ENCODE measurements around the gene SCYGR1.
"Not testable (repeated sequence)": the region's sequence is repeated elsewhere in the genome, so short reads cannot be mapped to it uniquely, and the experiment has no call there.

SCYGR1 gene

GRCh38 chr2:227376656-227377396 is 10.9 kb downstream of the SCYGR1 start:
- Histone ChIP-seq H3K9me3 (no peaks in the 10 kb centered on the region), H3K4me2 (no peak overlapping the region), H4K20me1 (no peaks in the 10 kb centered on the region), H3K27me3 (no peaks in the 10 kb centered on the region), H3K36me3 (no peaks in the 10 kb centered on the region), H3K27ac (no peak overlapping the region), H3K4me3 (no peak overlapping the region), H3K9ac (no peak overlapping the region), H3K4me1 (peaks cover 6% of the 10 kb centered on the region)
- TF ChIP-seq Cebpa-rat (IDR thresholded peaks at IDR 0.05), result no peak

- H3K27me3 ChIP-seq, result no peaks in the 10 kb centered on the region
- peaks cover 18% of the 10 kb centered on the region for H3K4me1 ChIP-seq
- no peak overlapping the region for H3K4me2 ChIP-seq
These were observed 13.6 kb downstream of the SCYGR1 start for GRCh38 chr2:227374158-227374557.

GRCh38 chr2:227373389-227373788 is 14.4 kb downstream of the SCYGR1 start:
- TF ChIP-seq Cebpa-rat (IDR thresholded peaks at IDR 0.05), result no peak
- Histone ChIP-seq H3K4me1 (peaks cover 18% of the 10 kb centered on the region), H4K20me1 (no peaks in the 10 kb centered on the region), H3K9ac (no peak overlapping the region), H3K27ac (no peak overlapping the region), H3K9me3 (no peaks in the 10 kb centered on the region), H3K36me3 (no peaks in the 10 kb centered on the region), H3K4me3 (no peak overlapping the region), H3K4me2 (no peak overlapping the region), H3K27me3 (no peaks in the 10 kb centered on the region)

More at GRCh38 chr2:227374158-227374557, 13.6 kb downstream of the SCYGR1 start:
- Histone ChIP-seq H3K9ac (no peak overlapping the region), H3K4me3 (no peak overlapping the region), H3K36me3 (no peaks in the 10 kb centered on the region), H4K20me1 (no peaks in the 10 kb centered on the region), H3K27ac (no peak overlapping the region), H3K9me3 (no peaks in the 10 kb centered on the region)
- no peak for TF ChIP-seq Cebpa-rat (IDR thresholded peaks at IDR 0.05)

GRCh38 chr2:227370791-227371312 is 16.9 kb downstream of the SCYGR1 start:
- H3K27ac ChIP-seq, result no peak overlapping the region
- no peak overlapping the region for H3K4me3 ChIP-seq
- H3K4me2 ChIP-seq, result peak overlapping the region; percentile 45
- peaks cover 18% of the 10 kb centered on the region for H3K4me1 ChIP-seq
- no peak overlapping the region for H3K9ac ChIP-seq
- no peaks in the 10 kb centered on the region for H3K9me3 ChIP-seq
- no peak for TF ChIP-seq Cebpa-rat (IDR thresholded peaks at IDR 0.05)
- H3K36me3 ChIP-seq, result no peaks in the 10 kb centered on the region
- H4K20me1 ChIP-seq, result no peaks in the 10 kb centered on the region
- no peaks in the 10 kb centered on the region for H3K27me3 ChIP-seq

- no peaks in the 10 kb centered on the region for H3K9me3 ChIP-seq
- H3K4me1 ChIP-seq, result peaks cover 15% of the 10 kb centered on the region
- H3K36me3 ChIP-seq, result no peaks in the 10 kb centered on the region
- no peak for TF ChIP-seq Cebpa-rat (IDR thresholded peaks at IDR 0.05)
- H3K9ac ChIP-seq, result no peak overlapping the region
- peak overlapping the region; percentile 45 for H3K4me2 ChIP-seq
- H3K27ac ChIP-seq, result no peak overlapping the region
- no peak overlapping the region for H3K4me3 ChIP-seq
- H3K27me3 ChIP-seq, result no peaks in the 10 kb centered on the region
- H4K20me1 ChIP-seq, result no peaks in the 10 kb centered on the region
These were observed 17.7 kb downstream of the SCYGR1 start for GRCh38 chr2:227370092-227370491.

- Histone ChIP-seq H3K27ac (no peak overlapping the region), H3K9ac (no peak overlapping the region), H3K27me3 (no peaks in the 10 kb centered on the region), H3K4me3 (no peak overlapping the region), H3K4me2 (no peak overlapping the region), H3K9me3 (no peaks in the 10 kb centered on the region), H3K36me3 (no peaks in the 10 kb centered on the region), H3K4me1 (peaks cover 27% of the 10 kb centered on the region), H4K20me1 (no peaks in the 10 kb centered on the region)
- no peak for TF ChIP-seq Cebpa-rat (IDR thresholded peaks at IDR 0.05)
These were observed 19.2 kb downstream of the SCYGR1 start for GRCh38 chr2:227368574-227368973.

GRCh38 chr2:227367427-227367795 is 20.3 kb downstream of the SCYGR1 start:
- TF ChIP-seq Cebpa-rat (IDR thresholded peaks at IDR 0.05), result no peak
- Histone ChIP-seq H3K4me1 (peaks cover 27% of the 10 kb centered on the region), H3K4me2 (no peak overlapping the region), H3K4me3 (no peak overlapping the region), H4K20me1 (no peaks in the 10 kb centered on the region), H3K36me3 (no peaks in the 10 kb centered on the region), H3K9me3 (no peaks in the 10 kb centered on the region), H3K27ac (no peak overlapping the region), H3K9ac (no peak overlapping the region), H3K27me3 (no peaks in the 10 kb centered on the region)

GRCh38 chr2:227366769-227367426 is 20.9 kb downstream of the SCYGR1 start:
- no peak overlapping the region for H3K4me3 ChIP-seq
- no peaks in the 10 kb centered on the region for H3K9me3 ChIP-seq
- H3K4me2 ChIP-seq, result no peak overlapping the region
- no peak overlapping the region for H3K27ac ChIP-seq
- H4K20me1 ChIP-seq, result no peaks in the 10 kb centered on the region
- TF ChIP-seq Cebpa-rat (IDR thresholded peaks at IDR 0.05), result no peak
- no peaks in the 10 kb centered on the region for H3K27me3 ChIP-seq
- H3K9ac ChIP-seq, result no peak overlapping the region
- peaks cover 27% of the 10 kb centered on the region for H3K4me1 ChIP-seq
- no peaks in the 10 kb centered on the region for H3K36me3 ChIP-seq

- Histone ChIP-seq H3K27me3 (no peaks in the 10 kb centered on the region), H3K9ac (no peak overlapping the region), H3K9me3 (no peaks in the 10 kb centered on the region), H3K4me3 (no peak overlapping the region), H3K4me1 (peaks cover 21% of the 10 kb centered on the region), H3K4me2 (no peak overlapping the region), H3K36me3 (peaks cover 6% of the 10 kb centered on the region), H4K20me1 (no peaks in the 10 kb centered on the region), H3K27ac (no peak overlapping the region)
- no peak for TF ChIP-seq Cebpa-rat (IDR thresholded peaks at IDR 0.05)
These were observed 21.9 kb downstream of the SCYGR1 start for GRCh38 chr2:227365833-227366232.

GRCh38 chr2:227364585-227365263 is 23.0 kb downstream of the SCYGR1 start:
- H3K4me1 ChIP-seq, result peaks cover 15% of the 10 kb centered on the region
- not testable (repeated sequence) for H3K27me3 ChIP-seq, H3K9me3 ChIP-seq, H3K27ac ChIP-seq, H4K20me1 ChIP-seq, H3K9ac ChIP-seq, H3K4me3 ChIP-seq
- peaks cover 15% of the 10 kb centered on the region for H3K36me3 ChIP-seq
- H3K4me2 ChIP-seq, result peak overlapping the region; percentile 47
